Measurements from ENCODE around the gene KTN1.

GRCh38 chr14:55697414-55697861 is 117.4 kb downstream of the KTN1 start:
- no peak for TF ChIP-seq CTCF (IDR thresholded peaks at IDR 0.05)
- TF ChIP-seq POLR2A (IDR thresholded peaks at IDR 0.05) = no peak
